ENCODE results near the gene TECR.

Gene TECR

DNA sequence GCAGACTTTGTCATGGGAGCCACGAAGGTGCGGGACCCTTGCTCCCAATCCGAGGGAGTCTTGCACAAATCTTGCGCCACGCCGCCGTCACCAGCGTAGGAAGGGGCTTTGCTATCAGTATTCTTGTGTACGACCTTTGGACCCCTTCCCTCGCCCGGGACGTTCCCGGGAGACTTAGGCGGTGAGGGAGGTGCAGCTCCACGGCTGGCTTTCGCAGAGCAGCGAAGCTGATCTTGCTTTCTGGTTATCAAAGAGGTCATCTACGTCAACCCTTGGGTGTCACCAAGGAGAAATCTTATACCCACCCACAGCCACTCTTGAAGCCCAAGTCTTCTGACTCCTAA lies 583 bp downstream of the TECR start:
- Histone ChIP-seq H4K20me1 (ENCODE audit: insufficient read depth, low read length) (no peaks in the 10 kb centered on the region), H3F3A (ENCODE audit: insufficient read depth, low read length) (no peaks in the 10 kb centered on the region), H2AFZ (ENCODE audit: low read length) (peak overlapping the region; percentile 96), H3K9ac (ENCODE audit: low read length) (peak overlapping the region; percentile 83), H3K4me2 (ENCODE audit: low read depth, low read length) (peak overlapping the region; percentile 94), H3K9me3 (replicated peaks; ENCODE audit: insufficient read depth, low read length) (no peaks in the 10 kb centered on the region), H3K9me2 (replicated peaks; ENCODE audit: insufficient read depth, low read length) (no peaks in the 10 kb centered on the region), H3K36me3 (replicated peaks; ENCODE audit: insufficient read depth, low read length) (no peaks in the 10 kb centered on the region), H3K4me1 (ENCODE audit: low read length) (0 out of 2 replicates have a peak, but pooled peaks cover 4% of the 10 kb centered on the region), H3K4me3 (ENCODE audit: low read length) (peak overlapping the region; percentile 100), H3K27ac (ENCODE audit: low read length) (peak overlapping the region; percentile 78; the same call in 1 of the 2 replicates), H3K79me2 (ENCODE audit: low read length) (peaks cover 49% of the 10 kb centered on the region), H3K27me3 (replicated peaks; ENCODE audit: insufficient read depth, low read length) (no peaks in the 10 kb centered on the region)
- TF ChIP-seq EZH2 (optimal IDR thresholded peaks at IDR 0.05; ENCODE audit: low read depth, low read length) (no peak), EZH2phosphoT487 (IDR thresholded peaks at IDR 0.05; ENCODE audit: low read length) (no peak)
- TF ChIP-seq, protein P1, sequence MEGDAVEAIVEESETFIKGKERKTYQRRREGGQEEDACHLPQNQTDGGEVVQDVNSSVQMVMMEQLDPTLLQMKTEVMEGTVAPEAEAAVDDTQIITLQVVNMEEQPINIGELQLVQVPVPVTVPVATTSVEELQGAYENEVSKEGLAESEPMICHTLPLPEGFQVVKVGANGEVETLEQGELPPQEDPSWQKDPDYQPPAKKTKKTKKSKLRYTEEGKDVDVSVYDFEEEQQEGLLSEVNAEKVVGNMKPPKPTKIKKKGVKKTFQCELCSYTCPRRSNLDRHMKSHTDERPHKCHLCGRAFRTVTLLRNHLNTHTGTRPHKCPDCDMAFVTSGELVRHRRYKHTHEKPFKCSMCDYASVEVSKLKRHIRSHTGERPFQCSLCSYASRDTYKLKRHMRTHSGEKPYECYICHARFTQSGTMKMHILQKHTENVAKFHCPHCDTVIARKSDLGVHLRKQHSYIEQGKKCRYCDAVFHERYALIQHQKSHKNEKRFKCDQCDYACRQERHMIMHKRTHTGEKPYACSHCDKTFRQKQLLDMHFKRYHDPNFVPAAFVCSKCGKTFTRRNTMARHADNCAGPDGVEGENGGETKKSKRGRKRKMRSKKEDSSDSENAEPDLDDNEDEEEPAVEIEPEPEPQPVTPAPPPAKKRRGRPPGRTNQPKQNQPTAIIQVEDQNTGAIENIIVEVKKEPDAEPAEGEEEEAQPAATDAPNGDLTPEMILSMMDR (IDR thresholded peaks at IDR 0.05; ENCODE audit: low read length) = no peak
- peak; percentile 19 for DNase-seq

DNA sequence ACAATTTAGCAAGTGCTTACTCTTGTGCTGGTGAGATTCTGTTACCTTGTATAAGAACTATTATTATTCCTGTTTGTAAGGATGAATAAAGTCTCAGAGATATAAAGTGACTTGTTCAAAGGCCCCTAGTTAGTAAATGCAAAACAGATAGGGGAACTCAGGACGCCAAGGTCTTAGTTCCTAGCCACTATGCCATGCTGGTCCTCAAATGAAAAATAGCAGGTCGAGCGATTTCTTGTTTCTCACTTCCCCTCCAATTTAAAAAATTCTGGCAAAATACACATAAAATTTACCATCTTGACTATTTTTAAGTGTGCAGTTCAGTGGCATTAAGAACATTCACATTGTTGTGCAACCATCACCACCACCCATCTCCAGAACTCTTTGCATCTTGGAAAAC lies 1.1 kb downstream of the TECR start:
- no peaks in the 10 kb centered on the region for H3F3A ChIP-seq (ENCODE audit: insufficient read depth, low read length)
- no peak overlapping the region for H2AFZ ChIP-seq (ENCODE audit: low read length)
- no peaks in the 10 kb centered on the region for H3K36me3 ChIP-seq (replicated peaks; ENCODE audit: insufficient read depth, low read length)
- H3K9ac ChIP-seq (ENCODE audit: low read length) = peak overlapping the region; percentile 83; the same call in 1 of the 2 replicates
- no peak overlapping the region for H3K27ac ChIP-seq (ENCODE audit: low read length)
- H3K4me3 ChIP-seq (ENCODE audit: low read length) = peak overlapping the region; percentile 100
- no peak for DNase-seq
- peak overlapping the region; percentile 94 for H3K4me2 ChIP-seq (ENCODE audit: low read depth, low read length)
- H4K20me1 ChIP-seq (ENCODE audit: insufficient read depth, low read length) = no peaks in the 10 kb centered on the region
- no peaks in the 10 kb centered on the region for H3K27me3 ChIP-seq (replicated peaks; ENCODE audit: insufficient read depth, low read length)
- TF ChIP-seq EZH2phosphoT487 (IDR thresholded peaks at IDR 0.05; ENCODE audit: low read length) (no peak), EZH2 (optimal IDR thresholded peaks at IDR 0.05; ENCODE audit: low read depth, low read length) (no peak)
- TF ChIP-seq, protein P1 (IDR thresholded peaks at IDR 0.05; ENCODE audit: low read length) = no peak
- 0 out of 2 replicates have a peak, but pooled peaks cover 4% of the 10 kb centered on the region for H3K4me1 ChIP-seq (ENCODE audit: low read length)
- no peaks in the 10 kb centered on the region for H3K9me3 ChIP-seq (replicated peaks; ENCODE audit: insufficient read depth, low read length)
- H3K79me2 ChIP-seq (ENCODE audit: low read length) = peaks cover 49% of the 10 kb centered on the region
- H3K9me2 ChIP-seq (replicated peaks; ENCODE audit: insufficient read depth, low read length) = no peaks in the 10 kb centered on the region

DNA sequence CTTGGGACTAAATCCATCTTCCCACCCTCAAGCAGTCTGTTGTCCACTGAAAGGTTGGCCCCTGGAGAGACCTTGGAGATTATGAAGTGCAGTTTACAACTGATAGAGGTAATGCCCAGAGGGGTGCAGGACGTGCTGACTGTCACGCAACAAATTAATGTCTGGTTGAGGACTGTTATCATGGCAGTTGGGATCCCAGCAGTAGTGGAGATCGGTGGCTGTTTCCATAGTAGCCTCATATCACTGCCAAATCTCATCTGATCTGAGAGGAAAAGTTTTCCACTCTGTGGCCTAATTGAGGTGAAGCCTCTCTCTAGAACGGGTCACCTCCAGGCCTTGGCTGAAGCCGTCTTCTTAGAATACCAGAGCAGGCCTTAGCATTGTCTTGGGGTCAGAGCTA lies 4.1 kb downstream of the TECR start:
- Histone ChIP-seq H3K27me3 (replicated peaks; ENCODE audit: insufficient read depth, low read length) (no peaks in the 10 kb centered on the region), H3K27ac (ENCODE audit: low read length) (no peak overlapping the region), H3K9ac (ENCODE audit: low read length) (no peak overlapping the region), H3K79me2 (ENCODE audit: low read length) (peaks cover 69% of the 10 kb centered on the region), H3F3A (ENCODE audit: insufficient read depth, low read length) (no peaks in the 10 kb centered on the region), H3K9me3 (replicated peaks; ENCODE audit: insufficient read depth, low read length) (no peaks in the 10 kb centered on the region), H3K9me2 (replicated peaks; ENCODE audit: insufficient read depth, low read length) (no peaks in the 10 kb centered on the region), H3K4me1 (ENCODE audit: low read length) (0 out of 2 replicates have a peak, but pooled peaks cover 4% of the 10 kb centered on the region), H2AFZ (ENCODE audit: low read length) (no peak overlapping the region), H3K4me2 (ENCODE audit: low read depth, low read length) (no peak overlapping the region), H4K20me1 (ENCODE audit: insufficient read depth, low read length) (no peaks in the 10 kb centered on the region), H3K4me3 (ENCODE audit: low read length) (no peak overlapping the region), H3K36me3 (replicated peaks; ENCODE audit: insufficient read depth, low read length) (no peaks in the 10 kb centered on the region)
- no peak for TF ChIP-seq EZH2phosphoT487 (IDR thresholded peaks at IDR 0.05; ENCODE audit: low read length)
- TF ChIP-seq, protein P1 (IDR thresholded peaks at IDR 0.05; ENCODE audit: low read length) = no peak
- no peak for TF ChIP-seq EZH2 (optimal IDR thresholded peaks at IDR 0.05; ENCODE audit: low read depth, low read length)
- no peak for DNase-seq

Data from MM.1S (cell line).